ENCODE results near the gene PCDHB9. TPM values are rescaled to one million over a fixed set of nuclear protein-coding genes. Genes with fewer than 3 reads are reported as not detected.
"Not testable (repeated sequence)": the region's sequence is repeated elsewhere in the genome, so short reads cannot be mapped to it uniquely, and the experiment has no call there.

The PCDHB9 gene
- total and polyA plus RNA-seq, 2 donors (not counting 1 experiment from before 2014, with no cell fraction given), result 0.12 TPM

- DNase-seq (peak; percentile 18), ATAC-seq (ENCODE audit: low read depth) (no peak)
- ChIA-PET CTCF (no interaction called here), POLR2A (no interaction called here)
- Mint-ChIP-seq H3K4me3 (no peak within 1 kb of the TSS), H3K4me1 (peaks cover 2% of the 10 kb centered on the region), H3K27ac (no peak within 1 kb of the TSS), H3K27me3 (peaks cover 14% of the 10 kb centered on the region), H3K9me3 (ENCODE audit: insufficient read depth) (no peaks in the 10 kb centered on the region)
- Histone ChIP-seq H3K79me2 (ENCODE audit: control insufficient read depth, insufficient read depth, low read length) (no peaks in the 10 kb centered on the region), H4K20me1 (ENCODE audit: control insufficient read depth, insufficient read depth, low read length, poor library complexity, severe bottlenecking) (no peaks in the 10 kb centered on the region), H3K36me3 (replicated peaks in 1 of 2; ENCODE audit: control extremely low read depth in 1 of 2, control insufficient read depth in 1 of 2, extremely low read depth in 1 of 2, insufficient read depth in 2 of 2, low read length in 1 of 2) (no peaks in the 10 kb centered on the region), H3K4me1 (ENCODE audit: control insufficient read depth in 2 of 2, insufficient read depth in 2 of 2, low read length in 2 of 2) (peaks cover 0 to 4% of the 10 kb centered on the region in 2 donors), H3K4me2 (replicated peaks; ENCODE audit: low read depth, low read length, poor library complexity, severe bottlenecking) (peak within 1 kb of the TSS; percentile 15), H3K27ac (ENCODE audit: low read length in 2 of 2) (no peak within 1 kb of the TSS), H3K27me3 (replicated peaks in 1 of 4; ENCODE audit: control extremely low read depth in 1 of 4, control insufficient read depth in 3 of 4, insufficient read depth in 4 of 4, low read length in 3 of 4) (peaks cover 0 to 3% (median 1%) of the 10 kb centered on the region in 4 experiments), H3K9me3 (ENCODE audit: control extremely low read depth in 1 of 3, control insufficient read depth in 2 of 3, insufficient read depth in 1 of 3, low read length in 2 of 3) (peaks cover 2 to 20% (median 3%) of the 10 kb centered on the region in 3 donors), H3K4me3 (ENCODE audit: control extremely low read depth in 1 of 5, extremely low read depth in 1 of 5, insufficient read depth in 1 of 5, low read depth in 2 of 5, low read length in 4 of 5) (no peak within 1 kb of the TSS), H3K9ac (ENCODE audit: low read length) (no peak within 1 kb of the TSS), H2AFZ (ENCODE audit: insufficient read depth, low read depth, low read length, poor library complexity, severe bottlenecking) (peak within 1 kb of the TSS; percentile 51)
- intact Hi-C loops (cut with micrococcal nuclease), result no loop called here
- WGBS (ENCODE audit: insufficient coverage), result 57% methylated on average over 11 of the region's 20 CpGs
- TF ChIP-seq EZH2 (IDR thresholded peaks at IDR 0.05; ENCODE audit: borderline replicate concordance, insufficient read depth, low read depth, low read length, poor library complexity, severe bottlenecking) (no peak), CTCF (IDR thresholded peaks at IDR 0.05) (peak; percentile 44)
Measured at GRCh38 chr5:141172381-141173204, 14.4 kb upstream of the PCDHB9 start, which contains the start of gene PCDHB7. Gene PCDHB7, plus strand, starts transcription at chr5:141172644. Its CDS starts 192 bp downstream, at chr5:141172836.

GRCh38 chr5:141174291-141175104, 12.5 kb upstream of the PCDHB9 start:
- H3K79me2 ChIP-seq (ENCODE audit: control insufficient read depth, insufficient read depth, low read length); ATAC-seq (ENCODE audit: low read depth); intact Hi-C loops (cut with micrococcal nuclease); H3K4me3 Mint-ChIP-seq; H3K27me3 ChIP-seq (replicated peaks in 1 of 4; ENCODE audit: control extremely low read depth in 1 of 4, control insufficient read depth in 3 of 4, insufficient read depth in 4 of 4, low read length in 3 of 4); H2AFZ ChIP-seq (ENCODE audit: insufficient read depth, low read depth, low read length, poor library complexity, severe bottlenecking); H3K27me3 Mint-ChIP-seq; POLR2A ChIA-PET; H3K9me3 Mint-ChIP-seq (ENCODE audit: insufficient read depth); H3K27ac Mint-ChIP-seq; H3K4me3 ChIP-seq (ENCODE audit: control extremely low read depth in 1 of 5, extremely low read depth in 1 of 5, insufficient read depth in 1 of 5, low read depth in 2 of 5, low read length in 4 of 5); H3K27ac ChIP-seq (ENCODE audit: low read length in 2 of 2); CTCF ChIA-PET; H3K4me1 Mint-ChIP-seq; H3K36me3 ChIP-seq (replicated peaks in 1 of 2; ENCODE audit: control extremely low read depth in 1 of 2, control insufficient read depth in 1 of 2, extremely low read depth in 1 of 2, insufficient read depth in 2 of 2, low read length in 1 of 2); H3K4me2 ChIP-seq (replicated peaks; ENCODE audit: low read depth, low read length, poor library complexity, severe bottlenecking); H3K9ac ChIP-seq (ENCODE audit: low read length); DNase-seq; H4K20me1 ChIP-seq (ENCODE audit: control insufficient read depth, insufficient read depth, low read length, poor library complexity, severe bottlenecking); H3K4me1 ChIP-seq (ENCODE audit: control insufficient read depth in 2 of 2, insufficient read depth in 2 of 2, low read length in 2 of 2): not testable (repeated sequence)
- peaks cover 2 to 26% (median 3%) of the 10 kb centered on the region in 3 donors for H3K9me3 ChIP-seq (ENCODE audit: control extremely low read depth in 1 of 3, control insufficient read depth in 2 of 3, insufficient read depth in 1 of 3, low read length in 2 of 3)
- WGBS (ENCODE audit: insufficient coverage), result 57% methylated on average over 63 of the region's 79 CpGs

All from B cell (primary cell).